CD14-positive monocyte (primary cell): ENCODE data around the gene HOXA11. TPM values are rescaled to one million over a fixed set of nuclear protein-coding genes. Genes with fewer than 3 reads are reported as not detected.

Source experiments
- DNase-seq, 3 donors: peaks; one replicate each; pipeline ENCODE4 v3.0.0-alpha.2; 2011 to 2022
- H2AFZ ChIP-seq: 2 replicates; pipeline ENCODE4 v1.6.0; 2012; ENCODE audit warnings: mild to moderate bottlenecking, low read depth, low read length, inconsistent platforms; ENCODE audit not compliant: insufficient read depth, poor library complexity, severe bottlenecking
- H3K27ac ChIP-seq, 2 donors: 1 replicate in 1 of 2; 2 replicates in 1 of 2; pipeline ENCODE4 v1.5.1; 2012 to 2013; ENCODE audit warnings: low read length in 2 of 2, control low read depth in 1 of 2, inconsistent platforms in 1 of 2, low read depth in 1 of 2, mild to moderate bottlenecking in 1 of 2
- H3K27me3 ChIP-seq, 2 donors: one replicate each; pipeline versions ENCODE4 v1.6.0 to v1.6.1; 2011 to 2013; ENCODE audit warnings: low read length in 2 of 2; ENCODE audit not compliant: control insufficient read depth in 2 of 2, insufficient read depth in 2 of 2
- H3K36me3 ChIP-seq, 2 donors: replicated peaks in 1 of 2; 1 replicate in 1 of 2; 2 replicates in 1 of 2; pipeline versions ENCODE4 v1.5.1 to v1.6.1; 2012 to 2013; ENCODE audit warnings: low read length in 2 of 2, control low read depth in 1 of 2, inconsistent platforms in 1 of 2, mild to moderate bottlenecking in 1 of 2; ENCODE audit not compliant: insufficient read depth in 2 of 2, control insufficient read depth in 1 of 2
- H3K4me1 ChIP-seq, 2 donors: 1 replicate in 1 of 2; 2 replicates in 1 of 2; pipeline versions ENCODE4 v1.5.1 to v1.6.1; 2012 to 2013; ENCODE audit warnings: low read length in 2 of 2, control low read depth in 1 of 2, inconsistent platforms in 1 of 2, mild to moderate bottlenecking in 1 of 2, moderate library complexity in 1 of 2; ENCODE audit not compliant: insufficient read depth in 2 of 2, control insufficient read depth in 1 of 2
- H3K4me2 ChIP-seq: replicated peaks from 2 replicates; pipeline ENCODE3; 2012; ENCODE audit warnings: low read length, moderate library complexity, mild to moderate bottlenecking; ENCODE audit not compliant: poor library complexity, severe bottlenecking; ENCODE audit errors: extremely low read depth
- H3K4me3 ChIP-seq, 3 experiments: fragments of 200-600 bp in 1 of 3; sonication (generic) in 1 of 3; replicated peaks in 1 of 3; 1 replicate in 2 of 3; 2 replicates in 1 of 3; pipeline ENCODE4 v1.5.1; 2011 to 2013; ENCODE audit warnings: low read length in 3 of 3, mild to moderate bottlenecking in 3 of 3, control low read depth in 2 of 3, low read depth in 2 of 3, inconsistent platforms in 1 of 3, moderate library complexity in 1 of 3
- H3K79me2 ChIP-seq: 2 replicates; pipeline ENCODE4 v1.6.0; 2012; ENCODE audit warnings: mild to moderate bottlenecking, control low read depth, inconsistent platforms, low read length, moderate library complexity; ENCODE audit not compliant: insufficient read depth
- H3K9ac ChIP-seq: 2 replicates; pipeline ENCODE4 v1.6.0; 2017; ENCODE audit warnings: low read length, mild to moderate bottlenecking; ENCODE audit not compliant: insufficient read depth, poor library complexity, severe bottlenecking
- H3K9me3 ChIP-seq, 2 donors: replicated peaks in 1 of 2; 1 replicate in 1 of 2; 2 replicates in 1 of 2; pipeline versions ENCODE4 v1.5.1 to v1.6.1; 2012 to 2013; ENCODE audit warnings: low read length in 2 of 2, control low read depth in 1 of 2; ENCODE audit not compliant: control insufficient read depth in 1 of 2, insufficient read depth in 1 of 2
- H4K20me1 ChIP-seq: 2 replicates; pipeline ENCODE4 v1.6.0; 2012; ENCODE audit warnings: mild to moderate bottlenecking, low read length, control low read depth, moderate library complexity; ENCODE audit not compliant: insufficient read depth
- H3K27ac Mint-ChIP-seq, 7 donors: one replicate each; pipeline ENCODE4 v1.8.0; 2020; ENCODE audit warnings: mild to moderate bottlenecking in 7 of 7, mixed read lengths in 7 of 7, moderate library complexity in 6 of 7, inconsistent platforms in 2 of 7
- H3K27me3 Mint-ChIP-seq, 3 donors: one replicate each; pipeline ENCODE4 v1.8.0; 2021 to 2022; ENCODE audit warnings: low read depth in 3 of 3, mild to moderate bottlenecking in 3 of 3, mixed read lengths in 3 of 3, moderate library complexity in 3 of 3, inconsistent platforms in 1 of 3
- H3K36me3 Mint-ChIP-seq, 2 donors: one replicate each; pipeline ENCODE4 v1.8.0; 2020; ENCODE audit warnings: mixed read lengths in 2 of 2, inconsistent platforms in 1 of 2, mild to moderate bottlenecking in 1 of 2
- H3K4me1 Mint-ChIP-seq: one replicate; pipeline ENCODE4 v1.8.0; 2020; ENCODE audit warnings: mild to moderate bottlenecking, mixed read lengths
- H3K4me3 Mint-ChIP-seq, 2 donors: one replicate each; pipeline ENCODE4 v1.8.0; 2020; ENCODE audit warnings: mild to moderate bottlenecking in 2 of 2, mixed read lengths in 2 of 2, moderate library complexity in 1 of 2
- H3K9me3 Mint-ChIP-seq, 7 donors: one replicate each; pipeline ENCODE4 v1.8.0; 2020 to 2022; ENCODE audit warnings: mixed read lengths in 7 of 7, mild to moderate bottlenecking in 6 of 7, moderate library complexity in 6 of 7, inconsistent platforms in 2 of 7
- WGBS: methylation state at CpG from one replicate; pipeline ENCODE4 v1.1.5; 2013; ENCODE audit warnings: missing lambda C conversion rate; ENCODE audit not compliant: insufficient coverage; 5-methylcytosine and 5-hydroxymethylcytosine counted together
- intact Hi-C, 2 donors: fragments of 100-400 bp; cut with micrococcal nuclease; formaldehyde crosslinking; loops; one replicate each; pipeline versions ENCODE4 v1.15.0 to v1.15.1; 2023
- polyA plus RNA-seq, 3 donors: library from polyadenylated mRNA; depleted of rRNA in 1 of 3; unstranded in 2 of 3; stranded (reverse) in 1 of 3; fragments of 300-500 nt in 2 of 3; fragments of >200 nt in 1 of 3; fragmentation: Illumina TruSeq in 2 of 3; gene quantifications; 1 replicate in 2 of 3; 2 replicates in 1 of 3; pipeline ENCODE4 v1.2.3, GENCODE V29; 2012 to 2021
- TF ChIP-seq, protein P1 (sequence below): fragments of 200-600 bp; IDR thresholded peaks from one replicate; pipeline ENCODE4 v1.8.0; 2022; ENCODE audit warnings: antibody characterized with exemption, mild to moderate bottlenecking

HOXA11 gene
- polyA plus RNA-seq, 3 donors: not detected

DNA sequence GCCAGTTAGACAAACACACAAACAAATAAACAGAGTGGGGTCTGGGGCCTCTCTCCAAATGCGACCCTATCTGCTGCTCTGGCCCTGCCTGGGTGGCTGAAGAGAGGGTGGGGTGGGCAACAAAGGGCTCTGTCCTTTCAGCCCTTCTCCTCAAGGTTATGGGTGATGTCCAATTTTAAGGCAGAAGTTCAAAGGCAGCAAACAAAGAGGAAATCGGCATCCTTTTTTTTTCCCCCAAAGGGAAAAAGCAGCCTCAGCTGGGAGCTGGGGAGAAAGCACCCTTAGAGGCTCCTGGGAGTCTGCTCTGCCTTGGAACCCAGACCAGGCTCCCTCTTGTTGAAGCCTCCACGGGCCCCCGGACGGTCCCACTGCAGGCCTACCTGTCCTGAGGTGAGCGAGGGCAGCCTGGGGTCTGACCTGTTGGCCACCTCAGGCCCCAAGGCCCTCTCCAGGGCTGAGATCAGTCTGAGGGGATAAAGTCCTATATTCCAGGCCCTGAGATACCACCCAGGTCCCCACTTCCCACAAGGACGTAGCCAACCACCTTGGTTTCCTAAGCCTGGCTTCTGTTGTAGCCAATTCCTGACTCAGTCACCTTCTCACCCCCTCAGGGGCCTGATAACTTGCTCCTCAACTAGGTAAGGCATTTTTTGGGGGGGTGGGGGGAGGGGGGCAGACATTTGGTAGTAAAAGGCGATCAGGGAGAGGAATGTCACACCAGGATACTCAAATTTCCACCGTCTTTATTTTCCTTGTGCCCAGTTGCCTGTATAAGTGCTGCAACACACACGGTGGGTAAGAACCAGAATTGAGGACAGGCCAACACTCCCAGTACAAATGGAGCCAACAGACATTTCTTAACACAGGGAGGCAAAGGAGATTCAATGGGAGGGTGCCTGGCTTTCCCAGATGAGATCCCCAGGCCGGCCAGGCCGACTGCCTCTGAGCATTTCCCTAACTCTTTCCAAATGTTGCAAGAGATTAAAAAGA, 4.3 kb downstream of the HOXA11 start:
- Mint-ChIP-seq H3K4me1 (peaks cover 34% of the 10 kb centered on the region), H3K36me3 (peaks cover 7 to 17% of the 10 kb centered on the region in 2 donors), H3K9me3 (peaks cover 3 to 33% (median 17%) of the 10 kb centered on the region in 7 donors), H3K27me3 (peaks cover 88 to 96% (median 96%) of the 10 kb centered on the region in 3 donors), H3K27ac (no peak overlapping the region), H3K4me3 (peak overlapping the region in 1 of 2 donors; percentile 89)
- H2AFZ ChIP-seq: no peak overlapping the region
- H3K9me3 ChIP-seq: peaks cover 7 to 36% of the 10 kb centered on the region in 2 donors
- peaks cover 52 to 99% of the 10 kb centered on the region in 2 donors for H3K27me3 ChIP-seq
- no peak overlapping the region for H3K27ac ChIP-seq
- H3K9ac ChIP-seq: no peak overlapping the region
- no peaks in the 10 kb centered on the region for H4K20me1 ChIP-seq
- H3K4me2 ChIP-seq: no peak overlapping the region
- TF ChIP-seq, protein P1, sequence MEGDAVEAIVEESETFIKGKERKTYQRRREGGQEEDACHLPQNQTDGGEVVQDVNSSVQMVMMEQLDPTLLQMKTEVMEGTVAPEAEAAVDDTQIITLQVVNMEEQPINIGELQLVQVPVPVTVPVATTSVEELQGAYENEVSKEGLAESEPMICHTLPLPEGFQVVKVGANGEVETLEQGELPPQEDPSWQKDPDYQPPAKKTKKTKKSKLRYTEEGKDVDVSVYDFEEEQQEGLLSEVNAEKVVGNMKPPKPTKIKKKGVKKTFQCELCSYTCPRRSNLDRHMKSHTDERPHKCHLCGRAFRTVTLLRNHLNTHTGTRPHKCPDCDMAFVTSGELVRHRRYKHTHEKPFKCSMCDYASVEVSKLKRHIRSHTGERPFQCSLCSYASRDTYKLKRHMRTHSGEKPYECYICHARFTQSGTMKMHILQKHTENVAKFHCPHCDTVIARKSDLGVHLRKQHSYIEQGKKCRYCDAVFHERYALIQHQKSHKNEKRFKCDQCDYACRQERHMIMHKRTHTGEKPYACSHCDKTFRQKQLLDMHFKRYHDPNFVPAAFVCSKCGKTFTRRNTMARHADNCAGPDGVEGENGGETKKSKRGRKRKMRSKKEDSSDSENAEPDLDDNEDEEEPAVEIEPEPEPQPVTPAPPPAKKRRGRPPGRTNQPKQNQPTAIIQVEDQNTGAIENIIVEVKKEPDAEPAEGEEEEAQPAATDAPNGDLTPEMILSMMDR: no peak
- intact Hi-C loops: no loop called here
- peaks cover 30 to 34% of the 10 kb centered on the region in 2 donors for H3K4me1 ChIP-seq
- H3K36me3 ChIP-seq: no peaks in the 10 kb centered on the region
- H3K4me3 ChIP-seq: no peak overlapping the region
- no peaks in the 10 kb centered on the region for H3K79me2 ChIP-seq
- DNase-seq: no peak
- 78% methylated on average over 6 of the region's 12 CpGs for WGBS

DNA sequence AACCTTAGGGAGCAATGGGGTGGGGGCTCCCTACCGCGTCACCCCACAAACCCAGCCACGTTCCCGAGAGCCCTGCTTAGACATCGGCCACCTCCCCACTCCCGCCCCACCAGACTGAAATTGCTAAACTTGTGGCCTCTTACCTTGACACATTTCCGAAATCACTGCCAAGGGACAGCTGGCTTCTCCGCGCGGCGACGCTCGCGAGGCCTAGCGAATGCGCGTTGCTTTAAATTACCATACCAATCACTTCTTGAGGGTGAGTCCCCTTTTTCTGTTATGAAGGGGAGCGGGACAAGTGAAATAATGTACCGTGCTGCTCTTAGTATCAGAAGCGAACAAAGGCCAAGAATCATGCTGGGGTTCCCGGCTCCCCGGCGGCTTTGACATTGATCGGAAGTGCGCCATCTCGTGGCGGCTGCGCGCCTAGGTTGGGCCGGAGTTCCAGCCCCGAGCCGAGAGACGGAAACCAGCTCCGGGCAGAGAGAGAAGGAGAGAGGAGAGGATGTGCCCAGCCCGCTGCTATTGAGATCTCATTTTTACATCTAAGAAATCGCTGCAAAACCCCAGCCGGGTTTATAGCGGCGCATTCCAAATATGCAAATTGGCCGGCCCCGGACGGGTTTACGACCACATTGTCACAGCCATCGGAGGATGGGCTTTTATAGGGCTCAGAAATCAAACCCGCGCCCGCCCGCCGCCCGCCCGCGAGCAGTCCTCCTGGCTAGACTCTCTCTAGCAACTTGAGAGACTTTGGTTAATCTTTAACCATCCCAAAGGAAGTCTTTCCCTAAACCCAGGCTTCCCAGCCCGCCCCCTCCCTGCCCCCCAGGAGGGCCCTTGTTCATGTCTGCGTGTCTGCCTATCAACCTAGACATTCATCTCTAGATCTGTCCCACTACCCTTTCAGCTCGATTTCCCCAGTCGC, 5.3 kb downstream of the HOXA11 start:
- H2AFZ ChIP-seq: no peak overlapping the region

More for the DNA sequence above, 5.3 kb downstream of the HOXA11 start:
- peaks cover 5 to 34% of the 10 kb centered on the region in 2 donors for H3K9me3 ChIP-seq
- H3K4me1 Mint-ChIP-seq: peaks cover 27% of the 10 kb centered on the region
- H4K20me1 ChIP-seq: no peaks in the 10 kb centered on the region
- peaks cover 50 to 99% of the 10 kb centered on the region in 2 donors for H3K27me3 ChIP-seq
- peak overlapping the region in 1 of 3 experiments; percentile 38 for H3K4me3 ChIP-seq
- H3K4me1 ChIP-seq: peaks cover 20 to 25% of the 10 kb centered on the region in 2 donors
- H3K4me2 ChIP-seq: peak overlapping the region; percentile 53
- DNase-seq: peak; percentile 65 to 70 (median 67)
- peaks cover 2 to 14% of the 10 kb centered on the region in 2 donors for H3K36me3 Mint-ChIP-seq
- H3K36me3 ChIP-seq: no peaks in the 10 kb centered on the region
- no peaks in the 10 kb centered on the region for H3K79me2 ChIP-seq
- intact Hi-C loops: no loop called here
- peaks cover 2 to 30% (median 12%) of the 10 kb centered on the region in 7 donors for H3K9me3 Mint-ChIP-seq
- peak overlapping the region in 1 of 7 donors; percentile 7 for H3K27ac Mint-ChIP-seq
- H3K9ac ChIP-seq: no peak overlapping the region
- H3K27me3 Mint-ChIP-seq: peaks cover 88 to 96% (median 96%) of the 10 kb centered on the region in 3 donors
- WGBS: 14% methylated on average over 28 of the region's 56 CpGs
- TF ChIP-seq, protein P1: peak; percentile 94
- H3K27ac ChIP-seq: no peak overlapping the region
- peak overlapping the region; percentile 59 to 89 for H3K4me3 Mint-ChIP-seq
